ENCODE measurements around the gene NHSL1. TPM values are rescaled to one million over a fixed set of nuclear protein-coding genes. Genes with fewer than 3 reads are reported as not detected.

NHSL1 gene
- total and polyA plus RNA-seq, 9 of the 15 experiments (the other 6 are each of a cell fraction or from before 2014, with no cell fraction given), result 0.09 to 0.20 TPM; not detected in 7

GRCh38 chr6:138523347-138524210, 24.3 kb upstream of the NHSL1 start:
- POLR2A ChIA-PET, result interaction anchor here (1.3 kb wide), 1 partner anchor 14 kb away, joined by 4 read pairs; no protein-coding TSS in a partner anchor
- Histone ChIP-seq H3K4me1 (replicated peaks in 1 of 2; ENCODE audit: control insufficient read depth in 2 of 2, insufficient read depth in 2 of 2, low read length in 2 of 2) (no peaks in the 10 kb centered on the region), H3K79me2 (ENCODE audit: control insufficient read depth, insufficient read depth, low read length) (no peaks in the 10 kb centered on the region), H3K9me1 (ENCODE audit: control insufficient read depth, insufficient read depth, low read length) (no peaks in the 10 kb centered on the region), H3K9ac (ENCODE audit: insufficient read depth in 1 of 2, low read depth in 2 of 2, low read length in 2 of 2) (no peak overlapping the region), H3K36me3 (ENCODE audit: control insufficient read depth, insufficient read depth, low read length) (no peaks in the 10 kb centered on the region), H3K4me3 (no peak overlapping the region), H2AFZ (ENCODE audit: low read depth, low read length) (no peak overlapping the region), H4K20me1 (replicated peaks; ENCODE audit: control insufficient read depth, insufficient read depth, low read length) (no peaks in the 10 kb centered on the region), H3K4me2 (ENCODE audit: insufficient read depth, low read length) (no peak overlapping the region), H3K9me3 (replicated peaks; ENCODE audit: control insufficient read depth, insufficient read depth, low read depth, low read length) (no peaks in the 10 kb centered on the region), H3K27me3 (ENCODE audit: control insufficient read depth in 2 of 2, insufficient read depth in 2 of 2, low read length in 2 of 2) (peaks cover 3 to 9% of the 10 kb centered on the region in 2 experiments; a peak in 3 of 5 replicates), H3K27ac (ENCODE audit: extremely low read depth, low read depth, low read length) (no peak overlapping the region)
- DNase-seq (ENCODE audit: extremely low read depth in 1 of 4, low spot score in 3 of 4) (no peak), ATAC-seq (no peak), FAIRE-seq (no peak)
- TF ChIP-seq CBX5 (IDR thresholded peaks at IDR 0.05; ENCODE audit: borderline replicate concordance, low read depth), result no peak
- TF ChIP-seq SPI1 (IDR thresholded peaks at IDR 0.05; ENCODE audit: borderline replicate concordance, low read depth, low read length), result no peak
- no peak for TF ChIP-seq BDP1 (IDR thresholded peaks at IDR 0.05; ENCODE audit: insufficient read depth, insufficient read length)
- no peak for TF ChIP-seq ZNF263 (CRISPR knock-in tag; IDR thresholded peaks at IDR 0.05; ENCODE audit: borderline replicate concordance)
- no peak for TF ChIP-seq AFF1 (IDR thresholded peaks at IDR 0.05; ENCODE audit: low read depth in 1 of 2, partially characterized antibody in 2 of 2)
- CTCF ChIA-PET (ENCODE audit: low intra/inter-chr PET ratio), result no interaction called here
- intact Hi-C loops (cut with micrococcal nuclease), result loop anchor here (5.0 kb wide), 1 partner anchor 96 kb away; no protein-coding TSS in a partner anchor
- 0% methylated on average over 7 of the region's 7 CpGs for WGBS (ENCODE audit: insufficient coverage, low coverage, missing lambda C conversion rate)
- in situ Hi-C loops (cut with MboI), result no loop called here
- BruUV-seq (replicated peaks), result no TSS peak

All from K562 (cell line).